ENCODE data around the gene USP25. TPM values are rescaled to one million over a fixed set of nuclear protein-coding genes. Genes with fewer than 3 reads are reported as not detected.

Gene USP25
- total and polyA plus RNA-seq, 2 donors (not counting 1 experiment from before 2014, with no cell fraction given) = 40.6 to 65.7 TPM

- Histone ChIP-seq H2AFZ (ENCODE audit: low read length) (no peak overlapping the region), H3K9me3 (ENCODE audit: control insufficient read depth, insufficient read depth, low read depth, low read length) (no peaks in the 10 kb centered on the region), H3K27me3 (ENCODE audit: control insufficient read depth, insufficient read depth, low read length) (no peaks in the 10 kb centered on the region), H3K4me1 (ENCODE audit: control insufficient read depth, extremely low read depth, insufficient read depth, low read length) (no peaks in the 10 kb centered on the region), H3K36me3 (ENCODE audit: control insufficient read depth, insufficient read depth, low read length) (no peaks in the 10 kb centered on the region), H3K4me3 (replicated peaks in 1 of 4; ENCODE audit: control extremely low read depth in 1 of 4, insufficient read depth in 1 of 4, low read depth in 3 of 4, low read length in 4 of 4) (no peak overlapping the region), H3K4me2 (ENCODE audit: extremely low read depth, insufficient read depth, low read length) (no peak overlapping the region), H4K20me1 (ENCODE audit: control insufficient read depth, extremely low read depth, insufficient read depth, low read length) (no peaks in the 10 kb centered on the region), H3K27ac (ENCODE audit: insufficient read depth, low read length) (no peak overlapping the region), H3K79me2 (ENCODE audit: control insufficient read depth, insufficient read depth, low read length) (no peaks in the 10 kb centered on the region), H3K9ac (ENCODE audit: insufficient read depth, low read length) (no peak overlapping the region)
- TF ChIP-seq EZH2 (IDR thresholded peaks at IDR 0.05; ENCODE audit: low read length, missing control alignments) = no peak
- no peak for DNase-seq (ENCODE audit: low read depth in 2 of 2)
Observed at GRCh38 chr21:15929536-15929935, 199.8 kb downstream of the USP25 start.
